NCI-H446 treated with DMSO at 0.1 percent for 48 hours (cell line): Measurements from ENCODE around the gene AKAP6.

Experiments used
- DNase-seq: peaks from one replicate; lab custom pipeline; 2025; lab: John Stamatoyannopoulos, UW

AKAP6 gene

DNA sequence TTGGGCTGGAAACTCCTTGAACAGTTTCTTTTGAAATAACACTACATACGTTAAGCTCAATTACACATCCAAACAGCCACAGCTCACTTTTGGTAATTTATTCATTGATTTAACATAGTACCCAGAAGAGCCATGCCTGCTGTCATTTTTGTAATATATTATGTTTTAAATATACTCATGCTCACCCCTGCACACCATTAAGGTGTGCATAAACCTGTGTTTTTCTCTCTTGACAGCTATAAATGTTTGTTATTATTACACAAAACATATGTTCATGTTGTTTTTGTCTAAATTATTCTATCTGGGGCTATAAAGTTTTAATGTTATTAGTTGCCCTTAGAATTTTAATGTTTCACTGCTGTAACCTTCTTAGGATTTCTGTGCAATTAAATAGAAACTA lies 296.1 kb downstream of the AKAP6 start:
- no peak for DNase-seq

DNA sequence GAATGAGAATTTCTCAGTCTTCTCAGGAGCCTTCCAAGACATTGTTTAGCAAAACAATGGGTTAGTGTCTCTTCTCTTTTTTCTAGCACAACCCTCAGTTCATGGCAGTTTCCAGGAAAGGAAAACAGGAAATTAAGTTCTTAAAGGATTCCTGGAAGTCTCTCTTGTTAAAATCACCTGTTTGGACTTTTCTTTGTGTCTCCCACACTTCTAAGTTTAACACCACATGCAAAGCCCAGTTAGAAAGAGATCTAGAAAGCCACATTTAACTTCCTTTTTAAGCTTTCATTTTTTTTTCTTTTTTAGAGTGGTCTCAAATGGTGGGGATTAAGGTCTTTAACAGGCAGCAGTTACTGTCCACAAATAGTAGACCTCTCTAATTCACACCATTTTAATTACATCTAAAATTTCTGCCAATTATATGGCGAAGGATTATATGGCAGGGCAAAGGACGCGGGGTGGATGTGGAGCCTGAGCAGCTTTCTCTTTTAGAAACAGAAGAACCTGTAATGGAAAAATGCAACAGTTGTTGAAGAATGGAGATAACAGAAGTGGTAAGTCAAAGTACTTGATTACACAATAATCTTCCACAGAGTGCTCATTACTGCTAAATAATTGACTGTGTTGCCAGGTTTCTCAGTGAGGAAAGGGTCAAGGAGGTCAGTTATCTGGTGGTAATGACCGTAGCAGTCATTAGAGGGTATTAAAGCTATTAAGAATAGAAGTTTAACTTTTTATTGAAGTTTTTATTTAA lies 298.6 kb downstream of the AKAP6 start:
- no peak for DNase-seq

DNA sequence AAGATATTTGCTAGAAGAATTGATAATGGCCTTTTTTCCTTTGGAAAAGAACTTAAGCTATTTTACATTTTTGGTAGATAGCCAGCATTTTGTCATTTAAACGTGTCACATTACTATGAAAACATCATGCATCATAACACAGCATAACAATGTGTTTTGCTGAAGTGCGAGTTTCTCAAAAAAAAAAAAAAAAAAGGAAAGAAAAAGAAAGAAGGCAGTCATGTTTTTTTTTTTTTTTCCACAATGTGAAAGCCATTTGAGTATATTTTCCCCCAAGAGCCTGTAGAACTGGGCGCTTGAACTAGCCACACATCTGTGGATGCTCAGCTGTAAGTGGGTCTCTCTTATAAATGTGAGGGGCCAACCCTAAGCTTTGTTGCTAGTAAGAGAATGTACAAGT lies 300.1 kb downstream of the AKAP6 start:
- DNase-seq, result no peak

DNA sequence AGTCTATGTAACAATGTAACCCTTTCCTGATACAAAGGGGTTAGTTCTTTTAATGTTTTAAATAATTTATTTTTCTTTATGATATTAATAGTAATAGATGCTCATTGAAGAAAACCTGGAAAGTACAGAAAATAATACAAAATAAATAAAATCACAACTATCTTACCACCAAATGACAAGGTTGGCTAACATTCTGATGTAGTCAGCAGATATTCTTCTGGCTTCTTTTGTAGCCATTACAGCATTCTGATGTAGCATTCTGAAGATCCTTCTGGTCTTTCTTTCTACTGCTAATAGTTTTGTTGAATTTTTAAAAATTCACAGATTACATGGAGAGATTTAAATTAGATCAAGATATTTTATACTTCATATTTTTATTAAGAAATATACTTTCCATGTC lies 301.6 kb downstream of the AKAP6 start:
- no peak for DNase-seq

DNA sequence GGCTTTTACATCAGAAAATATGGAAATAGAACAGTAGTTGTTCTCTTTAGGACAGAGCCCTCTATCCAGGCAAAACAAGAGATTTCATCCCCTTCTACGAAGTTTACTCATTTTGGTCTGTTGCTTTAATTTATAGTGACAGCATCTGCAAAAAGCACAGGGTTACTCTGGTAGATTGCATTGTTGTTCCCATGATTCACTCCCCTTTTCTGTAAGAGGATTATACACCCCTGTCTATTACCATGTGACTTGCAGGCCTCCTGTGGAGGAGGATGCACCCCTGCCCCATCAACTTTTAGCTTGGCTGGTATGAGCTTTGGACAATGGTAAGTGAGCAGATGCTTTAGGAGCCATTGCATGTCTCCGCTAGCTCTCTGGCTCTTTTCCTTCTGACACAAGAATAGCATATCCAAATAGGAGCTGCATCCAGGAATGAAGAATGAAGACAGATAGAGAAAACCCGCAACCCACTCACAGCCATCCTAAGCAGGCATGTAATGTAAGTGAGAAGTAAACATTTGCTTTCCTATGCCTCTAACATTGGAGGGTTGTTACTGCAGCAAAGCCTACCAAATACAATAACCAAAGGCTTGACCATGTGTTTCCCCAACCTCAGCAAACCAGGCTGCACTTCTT lies 304.2 kb downstream of the AKAP6 start:
- DNase-seq, result no peak

DNA sequence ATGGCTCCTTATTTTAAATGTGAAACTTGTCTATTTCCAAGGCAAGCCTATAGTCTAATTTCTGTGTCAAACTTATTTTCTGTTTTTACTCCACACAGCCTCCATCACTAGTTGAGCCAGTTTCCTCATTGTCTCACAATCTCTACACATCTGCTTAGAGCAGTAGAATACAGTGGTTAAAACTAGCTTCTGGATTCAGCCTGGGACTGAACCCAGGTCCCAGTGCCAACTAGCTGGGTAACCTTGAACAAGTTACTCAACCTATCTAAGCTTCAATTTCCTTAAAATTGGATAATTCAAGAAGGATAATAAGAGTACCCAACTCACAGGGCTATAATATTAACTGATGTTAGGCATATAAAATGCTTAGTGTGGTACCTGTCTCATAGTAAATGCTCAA lies 304.8 kb downstream of the AKAP6 start:
- DNase-seq, result no peak

DNA sequence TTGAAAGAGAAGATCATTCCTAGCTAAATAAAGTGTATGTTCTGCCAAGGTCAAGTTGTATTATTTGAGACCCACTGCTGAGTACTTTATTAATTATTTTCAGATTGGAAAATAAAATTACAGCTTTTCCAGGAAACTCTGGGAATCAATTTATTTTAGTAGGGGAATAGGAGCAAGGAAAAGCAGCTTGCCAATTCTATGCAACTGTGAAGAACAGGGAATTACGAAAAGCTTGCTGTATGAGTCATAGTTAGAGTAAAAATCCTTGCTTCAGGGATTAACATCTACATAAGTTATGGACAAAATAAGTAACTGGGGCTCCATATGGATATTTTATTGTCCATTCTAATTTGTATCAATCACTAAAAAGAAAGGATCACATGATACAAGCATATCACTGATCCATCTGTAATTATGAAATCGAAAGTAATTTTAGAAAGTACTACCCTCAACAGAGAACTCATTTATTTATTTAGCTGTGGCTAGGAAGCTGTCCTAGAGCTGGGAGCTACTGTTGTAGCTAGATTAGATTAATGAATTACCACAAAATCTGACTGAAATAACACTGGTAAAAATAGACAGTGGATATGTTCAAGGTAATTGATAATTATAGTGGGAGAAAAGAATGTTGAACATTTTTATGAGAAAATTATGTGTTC lies 306.1 kb downstream of the AKAP6 start:
- no peak for DNase-seq

DNA sequence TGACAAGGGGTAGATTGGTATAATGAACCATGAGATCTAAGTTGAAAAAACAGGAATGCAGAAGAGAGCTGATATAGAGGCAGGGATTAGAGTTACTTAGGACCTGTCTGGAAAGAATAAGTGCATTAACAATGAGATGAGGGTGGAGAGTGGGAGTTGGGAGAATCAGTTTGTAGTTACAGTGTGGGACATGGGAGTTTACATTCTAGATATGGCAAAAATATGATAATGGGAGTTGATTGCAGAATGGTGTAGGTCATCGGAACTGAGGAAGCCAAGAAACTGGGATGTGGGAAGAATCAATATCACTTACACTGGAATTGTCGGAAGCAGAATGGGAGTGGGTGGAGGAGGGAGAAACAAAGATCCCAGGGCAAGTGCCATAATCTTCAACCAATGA lies 308.5 kb downstream of the AKAP6 start:
- no peak for DNase-seq

DNA sequence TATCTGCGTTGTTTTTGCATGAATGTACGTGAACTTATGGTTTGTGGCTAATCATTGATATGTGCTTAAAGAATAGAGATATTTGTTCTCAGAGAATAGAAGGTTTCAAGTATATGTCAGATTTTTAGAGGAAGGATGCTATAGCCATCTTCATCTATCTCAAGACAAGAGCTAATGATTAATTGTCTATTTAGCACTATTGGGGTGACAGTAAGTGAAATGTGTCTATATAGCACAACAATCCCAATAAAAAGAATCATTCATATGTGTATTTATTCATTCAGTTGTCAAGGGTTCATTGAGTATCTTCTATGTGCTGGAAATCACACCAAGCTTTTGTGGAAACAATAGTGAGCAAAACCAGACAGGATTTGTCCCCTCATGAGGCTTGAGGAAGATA lies 310.1 kb downstream of the AKAP6 start:
- DNase-seq, result no peak

DNA sequence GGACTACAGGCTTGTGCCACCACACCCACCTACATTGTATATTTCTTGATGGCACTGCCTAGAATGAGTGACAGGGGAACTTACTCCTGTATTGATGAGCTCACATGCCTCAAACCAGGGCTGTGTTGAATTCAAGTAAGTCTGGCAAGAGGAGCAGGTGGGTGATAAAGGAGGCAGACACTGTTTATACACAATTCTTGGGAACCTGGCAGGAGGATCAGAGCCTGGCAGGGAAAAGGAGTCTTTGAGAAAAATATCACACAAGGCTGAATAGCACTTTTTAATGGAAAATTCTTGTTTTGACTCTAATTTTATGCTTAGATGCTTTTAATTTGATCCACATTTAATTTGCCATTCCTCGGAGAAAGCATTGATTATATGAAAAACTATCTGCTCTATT lies 316.5 kb downstream of the AKAP6 start:
- no peak for DNase-seq

DNA sequence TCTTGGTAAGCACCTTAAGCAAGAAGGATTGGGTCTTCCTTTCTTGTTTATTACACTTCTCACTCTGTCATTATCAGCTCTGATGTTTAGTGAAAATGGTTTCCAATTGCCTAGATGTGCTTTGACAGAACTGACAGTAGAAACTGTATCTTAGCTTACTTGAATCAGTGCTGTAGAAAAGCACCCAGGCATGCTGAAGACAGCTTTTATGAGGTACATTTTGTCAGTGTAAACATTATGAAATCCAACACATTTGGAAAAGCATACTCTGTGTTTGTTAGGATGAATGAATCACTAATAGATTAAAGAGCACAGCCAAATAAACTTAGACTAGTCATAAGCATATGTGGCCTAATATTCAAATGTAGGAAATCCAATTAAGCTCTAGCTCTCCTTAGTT lies 319.3 kb downstream of the AKAP6 start:
- no peak for DNase-seq

DNA sequence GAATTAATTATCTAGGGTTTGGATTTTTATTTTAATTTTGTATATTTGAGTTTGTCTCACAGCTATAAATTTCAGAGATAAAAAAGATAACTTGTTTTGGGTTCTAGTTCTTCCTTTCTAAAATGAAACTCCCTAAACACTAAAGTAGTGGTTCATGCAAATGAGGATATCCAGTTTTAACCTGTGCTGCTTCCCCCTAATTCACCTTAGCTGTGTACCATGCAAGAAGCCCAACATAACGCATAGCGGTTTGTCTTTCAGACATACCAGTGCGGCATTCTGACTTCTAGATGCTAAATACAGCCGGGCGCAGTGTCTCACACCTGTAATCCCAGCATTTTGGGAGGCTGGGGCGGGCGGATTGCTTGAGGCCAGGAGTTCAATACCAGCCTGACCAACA lies 320.9 kb downstream of the AKAP6 start:
- DNase-seq, result no peak

DNA sequence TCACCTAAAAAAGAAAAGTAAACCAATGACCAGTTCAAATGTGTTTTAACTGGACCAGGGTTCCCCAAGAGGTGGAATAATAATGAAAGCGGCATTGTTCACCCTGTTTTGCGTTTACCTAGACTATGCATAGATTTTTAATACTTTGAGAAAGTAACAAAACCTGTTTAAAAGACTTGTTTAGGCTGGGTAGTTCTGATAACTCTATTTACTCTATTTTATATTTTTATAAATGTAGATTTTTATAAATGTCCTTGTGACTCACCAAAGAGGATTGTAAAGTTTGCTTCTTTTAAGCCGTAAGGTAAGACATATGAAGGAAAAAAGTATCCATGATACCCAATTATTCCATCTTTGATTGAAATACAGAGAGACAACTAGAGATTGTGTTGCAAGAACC lies 321.6 kb downstream of the AKAP6 start:
- DNase-seq, result no peak

DNA sequence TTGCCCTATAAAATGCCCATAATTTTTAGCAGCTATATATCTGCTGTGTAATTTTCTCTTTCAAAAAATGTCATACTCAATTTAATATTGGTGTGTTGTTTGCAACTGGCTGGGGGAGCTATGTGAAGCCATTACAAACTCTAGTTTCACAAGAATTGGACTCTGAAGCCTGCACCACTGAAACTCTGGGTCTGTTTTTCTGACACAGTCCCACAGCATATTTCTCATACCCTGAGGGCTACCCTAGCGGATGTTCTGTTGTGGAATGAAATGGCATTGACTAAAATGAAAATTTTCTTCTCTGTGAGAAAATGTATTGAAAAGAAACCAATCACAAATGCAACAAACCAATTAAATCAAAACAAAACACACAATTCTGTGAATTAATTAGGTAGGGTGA lies 325.0 kb downstream of the AKAP6 start:
- DNase-seq, result no peak

DNA sequence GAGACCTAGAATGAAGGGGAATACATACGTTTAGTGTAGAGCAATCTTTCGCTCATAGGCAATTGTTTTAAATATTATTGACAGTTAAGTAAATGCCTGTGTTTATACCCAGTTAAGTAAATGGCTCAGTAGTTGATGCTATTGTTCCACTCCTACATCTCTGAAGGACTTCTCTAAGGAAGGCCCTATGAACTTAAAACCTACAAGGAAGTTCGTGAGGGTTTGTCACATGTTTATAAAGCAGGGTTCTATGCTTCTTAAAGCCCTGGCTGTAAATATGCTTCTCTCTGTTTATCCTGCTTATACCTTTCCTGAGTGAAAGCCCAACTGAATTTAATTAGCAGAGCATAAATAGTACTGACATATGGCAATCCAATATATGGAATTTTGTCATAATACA lies 327.5 kb downstream of the AKAP6 start:
- no peak for DNase-seq

DNA sequence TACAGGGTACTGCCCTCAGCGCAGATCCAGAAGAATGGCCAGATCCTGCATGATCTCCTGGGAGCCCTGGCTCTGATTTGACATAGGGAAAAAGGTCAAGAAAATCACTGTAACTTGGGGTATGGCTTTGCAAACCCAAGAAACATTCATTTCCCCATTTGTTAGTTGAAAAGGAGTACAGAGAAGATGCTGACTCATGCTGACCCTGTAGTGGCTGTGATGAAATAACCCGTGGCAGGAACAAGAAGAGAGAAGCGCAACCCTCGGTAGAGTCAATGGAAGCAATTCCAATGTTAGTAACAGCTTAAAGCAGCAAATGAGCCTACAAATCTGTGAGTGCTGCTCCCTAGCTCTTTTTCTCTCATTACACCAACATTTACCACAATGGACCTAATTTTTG lies 328.0 kb downstream of the AKAP6 start:
- no peak for DNase-seq

DNA sequence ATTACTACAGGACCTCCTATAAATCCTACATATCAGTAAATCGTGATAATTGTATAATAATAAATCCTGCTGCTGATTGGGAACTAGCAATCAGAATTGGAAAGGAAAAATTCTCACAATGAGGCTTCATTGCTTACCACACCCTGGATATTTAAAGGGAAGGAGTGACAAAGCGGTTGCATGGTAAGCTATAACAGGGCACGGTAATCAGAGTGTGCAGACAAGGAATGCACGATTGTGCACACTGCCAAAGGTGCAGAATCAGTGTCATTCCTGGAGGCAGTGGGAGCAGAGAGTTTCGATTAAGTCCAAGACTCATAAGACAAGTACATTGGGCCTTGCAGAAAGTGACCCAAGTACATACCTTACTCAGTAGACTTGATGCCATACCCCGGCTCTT lies 332.1 kb downstream of the AKAP6 start:
- DNase-seq, result no peak

DNA sequence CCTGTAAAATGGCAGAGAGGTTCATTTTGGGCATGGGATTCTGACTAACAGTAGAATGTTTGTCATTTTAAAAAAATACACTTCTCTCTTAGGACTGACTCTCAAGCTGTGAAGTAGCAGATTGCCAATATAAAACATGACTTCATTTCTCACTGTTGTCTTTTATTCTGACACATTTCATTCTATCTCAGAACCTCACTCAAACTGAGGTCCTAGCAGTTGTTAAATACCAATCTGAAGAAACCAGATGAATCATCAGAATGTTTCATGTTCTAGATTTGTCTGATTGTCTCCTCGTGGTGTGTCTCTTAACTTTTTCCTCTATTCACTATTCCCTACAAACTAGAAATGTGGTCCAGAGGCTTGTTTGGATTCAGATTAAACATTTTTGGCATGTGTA lies 333.1 kb downstream of the AKAP6 start:
- no peak for DNase-seq

DNA sequence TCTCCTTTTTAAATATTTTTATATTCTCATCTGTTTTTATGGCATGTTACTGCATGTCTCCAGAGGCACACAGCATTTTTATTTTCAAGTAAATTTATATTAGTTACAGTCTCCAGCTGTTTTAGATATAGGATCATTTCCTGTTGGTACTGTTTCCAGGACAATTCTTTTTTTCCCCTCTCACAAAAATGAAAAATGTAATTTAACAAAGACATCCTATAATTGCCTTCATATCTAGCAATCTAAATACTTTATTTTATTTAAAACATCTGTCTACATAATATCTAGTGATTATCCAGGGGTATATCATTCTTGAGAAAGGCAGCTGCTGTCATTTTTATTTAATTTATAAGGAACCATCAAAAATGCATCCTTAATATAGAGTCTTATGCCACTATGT lies 337.2 kb downstream of the AKAP6 start:
- no peak for DNase-seq

DNA sequence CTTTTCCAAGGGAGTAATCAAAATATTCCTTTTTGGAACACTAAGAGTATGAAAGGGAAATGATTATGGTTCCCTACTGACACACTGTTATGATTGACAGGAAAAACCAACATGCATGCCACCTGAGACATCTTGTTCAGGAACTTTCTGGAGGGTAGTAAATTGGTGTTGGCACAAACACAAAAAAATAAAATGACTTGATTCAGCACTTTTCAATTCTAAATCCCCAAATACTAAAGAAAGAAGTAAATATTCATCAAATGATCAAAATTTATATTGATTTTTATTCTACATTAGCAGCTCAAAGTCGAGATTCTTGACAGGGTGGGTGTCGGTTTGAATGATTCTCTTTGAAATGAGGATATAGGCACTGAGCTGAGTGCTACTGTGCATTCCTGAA lies 338.2 kb downstream of the AKAP6 start:
- no peak for DNase-seq

DNA sequence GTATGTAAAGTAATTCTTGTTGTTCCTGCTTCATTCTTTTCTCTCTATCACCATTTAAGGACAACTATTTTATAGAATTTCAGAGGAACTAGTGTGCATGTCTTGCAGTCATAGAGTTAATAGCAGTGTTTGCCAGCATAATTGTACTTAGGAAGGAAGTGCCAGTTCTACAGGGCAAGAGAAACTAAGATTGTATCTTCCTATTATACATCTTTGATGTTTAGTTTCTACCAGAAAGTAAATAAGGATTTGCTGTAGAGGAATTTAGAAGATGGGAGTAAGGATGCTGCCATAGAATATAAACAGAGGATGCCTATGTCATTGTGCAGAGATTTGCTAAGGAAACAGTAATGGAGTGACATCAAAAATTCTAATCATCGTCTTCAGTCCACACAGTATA lies 338.7 kb downstream of the AKAP6 start:
- no peak for DNase-seq

DNA sequence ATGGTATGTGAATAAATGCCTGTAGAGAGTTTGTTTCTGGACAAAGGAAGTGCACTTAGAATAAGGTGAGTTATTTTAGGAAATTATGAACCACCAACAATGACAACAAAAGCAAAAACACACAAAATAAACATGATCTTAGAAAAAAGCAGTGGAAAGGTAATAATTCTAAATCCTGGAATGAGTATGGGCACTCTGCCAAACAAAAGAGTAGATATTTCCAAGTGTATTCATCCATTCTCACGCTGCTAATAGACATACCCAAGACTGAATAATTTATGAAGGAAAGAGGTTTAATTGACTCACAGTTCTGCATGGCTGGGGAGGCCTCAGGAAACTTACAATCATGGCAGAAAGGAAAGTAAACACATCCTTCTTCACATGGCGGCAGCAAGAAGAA lies 340.3 kb downstream of the AKAP6 start:
- DNase-seq, result no peak

DNA sequence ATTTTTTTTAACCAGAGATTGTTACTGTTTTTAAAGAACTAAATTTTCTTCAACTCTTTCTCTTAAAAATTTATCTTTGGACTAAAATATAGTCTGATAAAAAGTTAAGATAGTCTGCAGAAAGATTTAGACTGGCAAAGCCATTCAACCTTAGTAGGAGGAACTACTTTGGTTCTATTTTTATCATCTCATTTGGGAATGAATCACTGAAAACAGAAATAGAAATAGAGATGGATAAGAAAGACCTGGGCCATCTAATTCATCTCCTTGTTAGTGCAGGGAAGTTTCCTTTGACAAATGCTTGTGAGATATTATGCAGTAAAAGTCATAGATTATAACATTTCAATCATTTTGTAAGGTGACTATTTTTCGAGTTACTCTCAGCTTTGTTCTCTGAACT lies 346.3 kb downstream of the AKAP6 start:
- DNase-seq, result no peak
